ENCODE data around the gene CCDC24.

Gene CCDC24

DNA sequence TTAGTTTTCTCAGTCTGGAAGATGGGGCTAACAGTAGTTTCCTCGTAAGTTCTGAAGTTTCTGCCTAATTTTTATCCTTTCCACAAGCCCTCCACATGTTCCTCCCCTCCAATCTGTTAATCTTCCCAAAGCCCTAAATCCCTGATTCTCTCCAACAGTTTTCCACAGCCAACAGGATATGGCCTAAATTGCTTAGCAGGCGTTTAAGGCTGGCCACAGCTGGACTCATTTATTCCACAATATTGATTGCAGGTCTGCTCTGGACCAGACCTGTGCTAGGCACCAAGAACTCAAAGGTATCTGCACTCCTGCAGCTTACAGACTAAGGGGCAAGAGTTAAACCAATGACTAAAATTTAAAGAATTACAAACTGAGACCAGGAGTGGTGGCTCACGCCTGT lies 35.9 kb downstream of the CCDC24 start:
- DNase-seq: no peak

DNA sequence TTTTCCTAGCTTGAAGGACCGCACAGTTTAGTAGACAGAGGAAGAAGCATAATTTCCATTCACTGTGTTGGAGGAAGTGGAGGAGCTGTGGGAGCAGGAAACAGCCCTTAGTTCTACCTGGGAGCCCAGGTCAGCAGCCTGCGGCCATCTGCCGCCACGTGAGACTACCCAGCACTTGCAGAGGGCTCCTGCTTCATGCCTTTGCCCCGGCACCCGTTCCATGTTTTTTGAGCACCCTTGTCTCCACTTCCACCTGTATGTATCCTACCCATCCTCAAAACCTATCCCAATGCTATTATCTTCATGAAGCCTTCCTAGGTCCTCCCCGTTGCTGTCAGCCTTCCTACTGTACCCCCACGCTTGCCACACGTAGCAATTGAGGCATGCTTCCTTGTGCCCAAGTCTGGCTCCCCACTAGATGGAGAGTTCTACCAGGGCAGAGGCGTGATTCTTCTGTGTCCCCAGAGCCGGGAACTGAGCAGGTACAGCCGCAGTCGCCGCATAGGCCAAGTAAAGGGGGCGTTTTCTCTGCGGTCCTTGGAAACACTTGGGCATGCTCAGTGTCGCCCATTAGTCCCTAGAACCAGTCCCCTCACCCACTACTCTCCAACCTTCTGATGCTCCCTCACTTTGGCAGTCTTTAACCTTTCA lies 38.0 kb downstream of the CCDC24 start:
- no peak for DNase-seq

- peak; percentile 90 for DNase-seq
These were observed 38.7 kb downstream of the CCDC24 start for GRCh38 chr1:44029911-44030604.

DNA sequence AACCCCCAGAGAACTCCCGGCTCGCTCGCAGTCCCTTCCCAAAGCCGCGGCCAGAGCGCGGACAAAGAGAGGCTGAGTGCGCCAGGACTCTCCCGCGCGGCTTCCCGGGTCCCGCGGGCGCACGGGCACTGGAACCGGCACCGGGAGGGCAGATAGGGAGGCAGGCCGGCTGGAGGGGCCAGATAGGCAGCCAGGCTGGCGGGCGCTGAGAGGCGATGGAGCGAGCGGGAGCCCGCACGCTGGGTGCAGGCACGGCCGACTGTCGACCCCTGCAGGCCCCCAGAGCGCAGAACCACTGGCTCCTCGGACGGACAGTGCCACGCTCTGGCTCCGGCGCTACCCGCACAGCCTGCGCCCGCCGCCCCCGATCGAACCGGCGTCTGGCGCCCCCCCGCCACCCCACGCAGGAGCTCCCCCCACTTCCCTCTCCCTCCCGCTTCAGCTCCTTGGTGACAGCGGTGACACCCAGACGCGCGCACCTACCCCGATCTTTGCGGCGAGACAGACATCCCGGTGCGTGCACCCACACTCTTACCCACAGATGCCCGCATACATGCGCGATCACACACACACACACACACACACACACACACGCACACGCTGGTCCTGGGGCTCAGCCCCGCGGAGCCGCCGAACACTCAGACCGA lies 39.3 kb downstream of the CCDC24 start:
- DNase-seq: peak; percentile 64

GRCh38 chr1:44031252-44032169 lies 40.1 kb downstream of the CCDC24 start, which contains the start of gene SLC6A9:
Gene SLC6A9 (minus strand): TSS chr1:44031462. CDS start chr1:44024277, 7,185 bp downstream.
- peak; percentile 85 for DNase-seq

- no peak for DNase-seq
These were observed 40.9 kb downstream of the CCDC24 start for GRCh38 chr1:44032170-44032790.

DNA sequence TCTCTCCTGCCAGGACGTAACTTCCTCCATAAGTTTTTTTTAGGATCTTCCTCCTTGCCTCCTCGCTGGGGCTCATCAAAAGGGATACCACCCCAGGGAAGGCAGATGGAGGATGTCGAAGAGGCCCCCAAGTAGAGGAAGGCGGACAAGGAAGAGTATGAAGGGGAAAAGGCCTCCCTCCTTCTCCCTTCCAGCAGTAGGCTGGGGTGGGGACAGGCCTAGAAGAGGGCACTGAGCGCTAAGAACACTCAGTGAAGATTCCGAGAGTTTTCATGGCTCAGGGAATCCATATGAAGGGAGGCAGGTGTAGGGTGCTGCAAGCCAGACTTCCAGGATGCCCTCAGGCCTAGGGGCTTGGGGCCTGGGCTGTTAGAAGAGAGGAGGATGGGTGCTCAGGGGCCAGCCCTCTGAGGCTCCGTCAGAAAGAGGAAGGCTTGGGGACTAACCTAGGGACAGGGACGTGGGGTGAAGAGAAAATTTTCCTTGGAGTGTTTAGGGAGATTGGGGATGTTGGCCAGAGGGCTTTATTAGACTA lies 41.7 kb downstream of the CCDC24 start:
- DNase-seq: no peak

- no peak for DNase-seq
These were observed 42.4 kb downstream of the CCDC24 start for GRCh38 chr1:44033756-44034155.

DNA sequence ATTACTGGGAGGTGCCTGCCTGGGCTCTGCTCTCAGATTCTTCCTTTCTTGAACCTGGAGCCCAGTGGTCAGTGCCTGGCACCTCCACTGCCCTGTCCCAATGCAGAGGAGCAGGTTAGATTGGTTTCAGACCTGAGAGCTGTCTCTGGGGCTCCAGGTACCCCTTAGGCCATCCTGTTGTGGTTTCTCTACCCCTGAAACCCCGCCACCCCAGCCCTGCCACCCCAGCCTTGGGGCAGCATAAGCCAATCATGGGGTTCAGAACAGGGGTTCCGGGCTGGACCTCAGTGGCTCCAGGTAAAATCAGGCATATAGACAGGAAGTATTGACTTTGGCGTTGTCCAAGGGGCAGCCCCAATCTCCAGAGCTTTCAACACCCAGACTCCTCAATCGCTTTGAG lies 43.0 kb downstream of the CCDC24 start:
- DNase-seq: no peak

GRCh38 chr1:44034976-44035716 lies 43.7 kb downstream of the CCDC24 start:
- no peak for DNase-seq

DNA sequence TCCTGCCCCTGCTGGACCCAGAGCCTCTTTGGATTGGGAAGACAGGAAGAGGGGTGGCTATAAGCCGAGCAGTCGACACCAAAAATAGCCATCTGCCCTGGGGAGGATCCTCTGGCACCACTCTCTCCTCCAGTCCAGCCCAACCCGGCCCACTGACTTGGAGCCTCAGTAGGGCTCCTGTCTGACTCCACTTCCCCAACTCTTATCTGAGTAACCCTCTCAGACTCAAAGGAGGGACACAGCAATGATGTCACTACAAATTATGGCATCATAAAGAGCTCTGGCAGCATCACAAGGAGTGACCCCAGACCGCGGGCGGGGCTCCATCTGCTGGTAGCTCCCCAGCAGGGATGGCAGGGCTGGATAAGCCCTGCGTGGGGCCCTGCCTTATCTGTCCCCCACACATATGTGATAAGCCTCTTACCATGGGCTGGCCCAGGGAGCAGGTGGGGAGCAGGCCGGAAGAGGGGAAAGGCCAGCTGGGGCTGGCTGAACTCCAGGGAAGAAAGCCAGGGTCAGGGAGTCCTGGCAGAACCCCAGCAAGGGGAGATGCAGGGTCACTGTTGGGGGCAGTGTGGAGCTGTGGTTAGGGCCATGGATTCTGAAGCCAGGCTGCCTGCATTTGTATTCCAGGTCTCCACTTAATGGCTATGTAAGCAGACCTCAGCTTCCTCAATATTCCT lies 44.5 kb downstream of the CCDC24 start:
- DNase-seq: peak; percentile 63

GRCh38 chr1:44036409-44037139 lies 45.2 kb downstream of the CCDC24 start:
- peak; percentile 71 for DNase-seq

GRCh38 chr1:44037154-44037553 lies 45.8 kb downstream of the CCDC24 start:
- no peak for DNase-seq

DNA sequence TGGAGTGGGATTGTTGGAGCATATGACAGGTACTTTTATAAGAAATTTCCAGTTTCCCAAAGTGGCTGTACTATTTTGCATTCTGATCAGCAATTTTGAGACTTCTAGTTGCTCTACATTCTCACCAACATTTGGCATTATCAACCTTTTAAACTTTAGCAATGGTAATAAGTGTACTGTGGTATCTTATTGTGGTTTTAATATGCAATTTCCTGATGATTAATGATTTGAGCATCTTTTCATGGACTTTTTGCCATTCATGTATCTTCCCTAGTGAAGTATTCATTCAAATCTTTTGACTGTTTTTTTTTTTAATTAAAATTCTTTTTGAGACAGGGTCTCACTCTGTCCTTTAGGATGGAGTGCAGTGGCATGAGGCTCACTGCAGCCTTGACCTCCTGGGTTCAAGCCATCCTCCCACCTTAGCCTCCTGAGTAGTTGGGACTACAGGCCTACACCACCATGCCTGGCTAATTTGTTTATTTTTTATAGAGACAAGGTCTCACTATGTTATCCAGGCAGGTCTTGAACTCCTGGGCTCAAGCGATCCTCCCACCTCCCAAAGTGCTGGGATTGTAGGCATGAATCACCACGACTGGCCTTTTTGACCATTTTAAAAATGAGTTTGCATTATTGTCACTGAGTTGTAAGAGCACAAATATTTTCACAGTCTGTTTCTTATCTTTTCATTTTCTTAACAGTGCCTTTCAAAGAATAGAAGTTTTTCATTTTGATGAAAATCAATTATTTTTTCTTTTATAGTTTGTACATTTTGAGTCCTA lies 47.7 kb downstream of the CCDC24 start:
- no peak for DNase-seq

- DNase-seq: no peak
These were observed 49.0 kb downstream of the CCDC24 start for GRCh38 chr1:44040418-44040817.

DNA sequence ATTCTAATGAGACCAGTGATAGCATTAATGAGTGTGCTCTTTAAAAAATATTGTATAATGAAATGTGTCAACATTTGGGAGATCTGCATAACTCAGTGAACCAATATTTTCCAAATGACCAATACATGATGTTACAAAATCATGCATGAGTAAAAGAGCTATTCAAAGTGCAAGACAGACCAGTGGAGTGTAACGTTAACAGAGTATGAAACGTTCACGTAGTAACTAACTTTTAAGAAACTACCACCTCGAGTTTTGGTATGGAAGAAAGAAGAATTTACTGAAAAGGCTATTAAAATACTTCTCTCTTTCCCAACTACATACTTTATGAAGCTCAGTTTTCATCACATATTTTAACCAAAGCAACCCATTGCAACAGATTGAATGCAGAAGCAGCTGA lies 49.4 kb downstream of the CCDC24 start:
- no peak for DNase-seq

DNA sequence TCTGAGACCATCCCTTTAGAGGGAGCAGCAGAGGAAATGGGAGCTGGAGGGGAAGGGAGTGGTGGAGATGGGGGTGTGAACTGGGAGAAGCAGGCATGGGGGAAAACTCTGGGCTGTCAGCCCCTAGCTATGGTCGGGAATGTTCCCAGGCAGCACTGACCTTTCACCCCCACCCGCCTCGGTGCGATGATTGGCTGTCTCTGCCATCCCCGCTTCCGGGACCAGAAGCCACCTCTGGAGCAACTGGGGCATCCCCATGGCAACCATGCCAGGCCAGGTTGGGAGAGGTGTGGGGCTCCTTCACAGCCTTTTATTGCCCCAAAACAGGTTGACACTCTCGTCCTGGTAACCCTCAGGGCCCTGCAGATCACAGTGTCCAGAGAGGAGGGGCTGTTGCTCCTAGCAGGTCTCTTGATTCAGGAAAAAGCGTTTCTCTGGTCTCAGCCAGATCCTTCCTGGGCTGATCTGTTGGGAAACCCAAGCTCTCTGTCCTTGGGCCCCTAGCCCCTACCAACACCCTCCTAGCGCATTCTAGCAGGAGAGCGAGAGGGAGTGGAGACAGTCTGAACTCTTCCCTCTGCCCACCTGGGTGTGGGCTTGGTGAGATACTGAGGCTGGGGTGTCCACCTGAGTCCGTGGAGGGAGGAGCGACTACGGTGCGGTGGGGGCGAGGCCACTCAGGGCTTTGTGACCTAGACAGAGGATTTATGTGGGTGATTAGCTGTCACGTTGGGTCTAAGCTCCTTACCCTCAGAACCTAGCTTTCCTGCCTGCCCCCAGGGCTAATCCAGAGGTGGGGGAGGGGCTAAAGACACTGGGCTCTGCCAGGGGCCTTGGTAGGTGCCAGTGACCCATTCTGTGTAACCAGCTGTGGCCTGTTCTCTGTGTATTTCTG lies 52.0 kb downstream of the CCDC24 start:
- DNase-seq: peak; percentile 7

Measured in femur (tissue), 1 donor.